Activated CD8-positive, alpha-beta memory T cell treated with anti-CD3 and anti-CD28 coated beads for 4 hours (primary cell): ENCODE results near the gene LRRN2.
"Not testable (repeated sequence)": the region's sequence is repeated elsewhere in the genome, so short reads cannot be mapped to it uniquely, and the experiment has no call there.

Source experiments
- DNase-seq, 2 donors: peaks; one replicate each; pipeline ENCODE4 v3.0.0-alpha.2; 2020; ENCODE audit warnings: low read depth in 2 of 2

The LRRN2 gene

DNA sequence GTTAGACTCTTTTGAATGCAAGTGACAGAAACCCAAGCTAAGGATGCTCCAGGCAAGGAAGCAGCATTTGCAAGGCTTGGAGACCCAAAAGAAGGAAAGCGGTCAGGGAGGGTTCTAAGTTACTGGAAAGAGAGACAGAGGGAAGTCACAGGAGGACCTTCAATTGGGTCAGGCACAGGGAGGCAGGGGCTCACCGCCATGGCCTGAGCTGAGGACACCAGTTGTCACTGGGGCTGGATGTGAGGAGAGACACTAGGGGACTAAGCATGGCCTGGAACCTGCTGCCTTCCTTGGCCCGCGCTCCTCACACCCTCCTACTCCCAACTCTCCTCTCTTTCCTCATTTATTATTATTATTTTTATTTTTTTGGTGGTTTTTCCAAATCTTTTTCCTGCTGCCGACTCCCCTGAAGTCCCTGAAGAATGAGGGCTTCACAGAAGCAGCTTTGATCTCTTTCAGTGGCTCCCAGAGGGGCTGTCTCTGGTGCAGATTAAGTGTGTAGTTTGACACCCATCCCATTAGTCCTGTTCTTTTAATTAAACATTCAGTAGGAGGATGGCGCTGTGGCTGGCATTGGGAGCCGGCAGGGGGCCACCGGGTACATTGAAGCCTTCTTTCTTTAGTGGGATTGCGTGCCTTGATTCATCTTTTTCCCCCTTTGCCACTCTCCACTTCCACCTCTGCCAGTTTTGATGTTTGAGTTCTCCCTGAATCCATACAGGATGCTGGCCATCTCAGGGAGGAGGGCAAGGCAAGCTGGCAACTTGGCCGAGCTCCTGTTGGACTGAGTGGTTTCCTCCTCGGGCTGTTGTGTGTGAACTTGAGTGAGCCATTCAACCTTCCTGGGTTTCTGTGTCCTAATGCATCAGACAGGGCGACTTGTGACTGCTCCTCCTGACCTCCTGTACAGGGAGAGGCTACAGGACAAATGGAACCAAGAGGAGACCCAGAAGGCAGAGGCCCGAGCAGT is 110.0 kb downstream of the LRRN2 start:
- DNase-seq, result no peak

DNA sequence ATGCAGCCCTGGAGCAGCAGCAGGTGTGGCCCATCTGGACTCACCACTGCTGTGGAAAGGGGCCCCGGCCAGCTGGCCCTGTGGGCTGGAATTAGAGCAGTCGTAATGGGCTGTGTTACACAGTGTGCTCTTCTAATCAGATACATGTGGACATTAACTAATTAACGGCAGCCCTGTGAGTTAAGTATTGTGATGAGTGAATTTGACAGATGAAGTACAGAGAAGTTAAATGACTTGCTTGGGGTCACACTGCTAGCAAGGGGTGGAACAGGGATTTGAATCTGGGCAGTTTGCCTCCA is 110.7 kb downstream of the LRRN2 start:
- no peak for DNase-seq

DNA sequence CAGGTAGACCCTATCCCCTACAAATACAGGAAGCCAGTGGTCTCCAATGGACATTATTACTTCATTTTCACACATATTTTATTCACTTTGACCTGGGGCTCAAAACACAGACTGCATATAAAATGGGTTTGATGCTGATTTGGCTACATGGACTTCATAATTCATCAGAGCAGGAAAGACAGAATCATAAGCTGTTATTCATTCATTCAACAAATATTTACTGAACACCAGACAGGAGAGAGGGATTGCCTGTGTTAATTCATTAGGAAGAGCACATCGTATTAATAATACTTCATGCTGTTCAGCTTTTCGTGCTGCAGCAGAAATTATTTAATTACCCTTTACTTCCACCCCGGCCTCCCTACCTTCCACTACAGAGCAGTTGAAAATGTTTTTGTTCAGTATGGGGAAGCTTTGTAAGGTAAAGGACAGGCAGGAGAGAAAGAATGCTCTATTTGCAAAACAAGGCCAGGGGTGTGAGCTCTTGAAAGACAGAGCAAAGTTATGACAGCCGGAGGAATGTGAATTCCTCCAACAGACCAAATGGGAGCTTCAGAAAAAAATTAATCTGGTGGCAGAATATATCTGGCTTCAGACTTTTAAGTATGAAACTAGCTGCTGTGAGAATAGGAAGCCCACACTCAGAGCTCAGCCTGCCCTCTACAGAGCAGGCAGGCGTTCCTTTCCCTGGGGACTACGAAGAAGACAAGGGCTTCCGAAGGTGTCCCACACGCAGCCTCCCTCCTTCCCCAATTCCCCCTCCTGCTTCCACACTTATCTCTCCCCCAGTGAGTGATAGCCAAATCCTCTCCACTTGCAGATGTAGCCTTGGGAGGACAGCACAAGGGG is 111.3 kb downstream of the LRRN2 start:
- no peak for DNase-seq

DNA sequence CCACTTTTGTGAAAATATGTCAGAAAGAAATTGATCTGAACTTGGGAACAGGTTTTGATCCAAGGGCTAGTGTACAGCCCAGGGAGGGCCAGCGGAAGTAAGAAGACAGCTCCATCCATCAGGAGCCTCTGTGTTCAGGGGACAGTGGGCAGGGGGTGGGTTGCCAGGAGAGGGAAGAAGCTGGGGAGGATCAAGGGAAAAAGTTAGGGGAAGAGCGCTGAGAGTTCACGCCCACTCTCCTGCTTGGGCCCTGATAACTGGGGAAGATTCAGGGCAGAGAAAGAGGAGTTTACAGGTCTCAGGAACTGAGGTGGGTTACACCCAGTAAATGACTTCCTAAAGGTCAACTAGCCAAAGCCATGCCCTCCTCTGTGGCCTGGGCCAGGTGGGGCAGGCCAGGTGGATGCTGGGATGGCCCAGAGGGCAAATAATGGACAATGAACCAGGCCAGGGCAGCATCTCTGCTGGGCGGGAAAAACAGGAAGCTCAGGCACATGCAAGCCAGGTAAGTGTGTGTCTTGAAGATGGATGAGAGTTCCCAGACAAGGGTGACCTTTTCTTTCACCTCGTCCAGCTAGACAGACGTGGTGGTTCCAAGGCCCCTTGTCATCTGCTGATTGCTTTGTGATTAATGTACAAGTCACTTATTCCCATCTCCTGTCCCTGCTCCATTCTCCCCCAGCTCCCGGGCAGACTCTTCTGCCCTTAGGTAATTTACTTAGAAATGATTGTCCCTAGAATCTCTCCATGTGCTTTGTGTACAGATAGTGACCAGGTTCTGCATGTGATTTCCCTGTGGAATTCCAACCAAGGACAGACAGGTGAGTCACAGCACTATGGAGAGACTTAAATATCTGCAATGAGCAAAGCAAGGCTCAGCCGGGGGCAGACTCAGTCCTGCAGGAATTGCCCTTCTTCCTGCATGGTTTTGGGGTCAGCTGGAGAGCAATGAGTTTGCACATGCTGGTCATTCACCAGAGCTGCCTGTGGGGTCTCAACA is 112.3 kb downstream of the LRRN2 start:
- no peak for DNase-seq

DNA sequence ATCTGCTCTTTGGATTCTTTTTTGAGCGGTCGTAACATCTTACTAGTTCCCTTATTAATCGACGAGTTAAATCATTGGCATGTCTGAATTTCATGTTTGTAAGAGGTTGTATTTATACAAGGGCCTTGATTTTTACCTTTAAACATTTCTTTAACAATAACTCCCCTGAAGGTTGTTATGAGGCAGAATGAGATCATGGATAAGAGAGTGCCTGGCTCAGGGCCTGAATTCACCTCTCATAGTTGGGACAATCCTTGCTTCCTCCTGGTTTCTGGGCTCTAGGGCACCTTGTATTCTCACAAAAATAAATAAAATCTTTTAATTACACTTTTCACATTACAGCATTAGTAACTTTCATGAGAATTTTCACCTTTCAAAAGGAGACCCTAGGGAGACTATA is 113.9 kb downstream of the LRRN2 start:
- DNase-seq, result no peak

DNA sequence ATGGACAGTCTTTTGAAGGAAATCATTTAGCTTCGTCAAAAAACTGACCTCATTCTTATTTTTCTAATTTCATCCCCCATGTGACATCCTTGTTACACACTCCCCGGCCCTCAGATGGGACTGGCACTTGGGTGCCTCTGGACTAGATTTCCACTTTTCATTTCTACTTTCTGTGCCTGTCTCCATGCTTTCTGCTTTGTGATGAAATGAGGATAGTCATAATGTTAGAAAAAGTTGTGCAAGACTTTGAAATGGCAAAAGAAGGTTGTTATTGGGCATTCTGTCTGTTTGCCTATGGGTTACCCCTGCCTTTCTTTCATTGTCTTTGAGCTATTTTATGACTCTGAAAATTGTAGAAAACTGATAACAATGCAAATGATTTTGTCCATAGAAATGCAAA is 114.4 kb downstream of the LRRN2 start:
- no peak for DNase-seq

DNA sequence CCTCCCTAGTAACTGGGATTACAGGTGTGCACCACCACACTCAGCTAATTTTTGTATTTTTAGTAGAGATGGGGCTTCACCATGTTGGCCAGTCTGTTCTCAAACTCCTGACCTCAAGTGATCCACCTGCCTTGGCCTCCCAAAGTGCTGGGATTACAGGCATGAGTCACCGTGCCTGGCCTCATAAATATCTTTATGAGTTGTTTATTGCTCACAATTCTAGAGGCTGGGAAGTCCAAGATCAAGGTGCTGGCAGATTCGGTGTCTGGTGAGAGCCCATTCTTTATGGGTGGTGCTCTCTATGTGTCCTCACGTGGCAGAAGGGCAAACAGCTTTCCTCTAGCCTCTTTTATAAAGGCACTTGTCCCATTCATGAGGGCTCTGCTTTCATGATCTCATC is 115.5 kb downstream of the LRRN2 start:
- DNase-seq, result not testable (repeated sequence)

DNA sequence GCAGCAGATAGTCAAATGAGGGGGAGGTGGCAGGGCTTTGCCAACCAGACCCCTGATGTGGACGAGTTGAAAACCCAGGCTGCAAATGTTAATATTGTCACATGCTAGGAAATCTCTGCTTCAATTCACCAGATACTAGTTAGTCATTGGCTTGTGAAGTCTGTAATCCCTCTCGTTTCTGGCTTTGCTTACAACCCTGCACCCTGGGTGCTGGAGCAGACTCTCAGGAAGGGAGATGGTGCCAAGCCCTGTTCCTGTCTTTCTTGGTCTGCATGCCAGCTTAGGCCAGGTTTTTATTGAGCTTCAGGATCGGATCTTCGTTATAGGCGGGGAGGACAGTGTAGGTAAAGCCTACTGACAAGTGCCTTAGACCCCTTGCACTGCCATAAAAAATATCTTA is 116.1 kb downstream of the LRRN2 start:
- DNase-seq, result no peak

DNA sequence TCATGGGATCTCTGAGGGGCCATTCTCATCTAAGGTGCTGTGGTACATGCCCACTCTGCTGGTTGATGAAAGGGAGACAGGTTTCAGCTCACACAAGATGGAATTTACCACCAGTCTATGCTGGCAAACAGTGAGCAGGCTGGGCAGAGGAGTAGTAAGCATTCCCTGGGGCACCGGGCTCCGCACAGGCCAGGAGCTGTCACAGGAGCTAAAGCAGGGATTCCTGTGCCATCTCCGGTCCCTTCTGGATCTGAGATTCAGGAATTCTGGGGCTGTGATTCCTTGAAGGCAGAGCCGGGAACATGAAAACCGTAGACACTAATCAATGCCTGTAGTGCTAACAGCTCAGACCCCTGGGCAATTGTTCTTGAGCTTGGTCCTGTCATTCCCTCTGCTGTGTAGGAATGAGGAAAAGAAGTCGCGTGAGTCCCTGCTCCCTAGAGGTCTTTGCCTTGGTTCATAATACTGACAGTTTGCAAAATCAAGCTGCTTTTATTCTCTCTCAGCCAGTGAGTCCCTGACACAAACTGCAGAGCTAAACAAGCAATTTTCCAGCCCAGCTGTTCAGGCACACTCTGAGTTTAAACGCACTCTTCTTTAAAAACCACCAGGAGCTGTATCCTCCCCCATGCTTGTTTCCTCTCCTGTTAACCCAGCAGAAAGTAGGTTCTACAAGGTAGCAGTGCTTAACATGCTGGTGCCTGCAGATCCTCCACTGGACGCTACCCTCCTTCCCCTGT is 116.8 kb downstream of the LRRN2 start:
- no peak for DNase-seq
